SIG-M5 (cell line): ENCODE data around the gene SH3RF2.

Experiments
- DNase-seq: peaks from one replicate; lab custom pipeline; 2025; lab: John Stamatoyannopoulos, UW

SH3RF2 gene

GRCh38 chr5:145922059-145922458 is 14.3 kb upstream of the SH3RF2 start:
- no peak for DNase-seq

GRCh38 chr5:145923405-145923804 is 13.0 kb upstream of the SH3RF2 start:
- no peak for DNase-seq

- no peak for DNase-seq
These were observed 11.5 kb upstream of the SH3RF2 start for GRCh38 chr5:145924849-145925248.

GRCh38 chr5:145925353-145925752 is 11.0 kb upstream of the SH3RF2 start:
- no peak for DNase-seq

- DNase-seq: no peak
These were observed 10.6 kb upstream of the SH3RF2 start for GRCh38 chr5:145925803-145926202.

- no peak for DNase-seq
These were observed 4.7 kb upstream of the SH3RF2 start for GRCh38 chr5:145931718-145932117.

GRCh38 chr5:145934276-145934675 is 2.1 kb upstream of the SH3RF2 start:
- no peak for DNase-seq

GRCh38 chr5:145937432-145938250 is 1.3 kb downstream of the SH3RF2 start:
- DNase-seq: no peak

- no peak for DNase-seq
These were observed 2.6 kb downstream of the SH3RF2 start for GRCh38 chr5:145938776-145939539.

- no peak for DNase-seq
These were observed 3.2 kb downstream of the SH3RF2 start for GRCh38 chr5:145939540-145940065.

GRCh38 chr5:145941096-145941447 is 4.7 kb downstream of the SH3RF2 start:
- DNase-seq: no peak

- no peak for DNase-seq
These were observed 5.2 kb downstream of the SH3RF2 start for GRCh38 chr5:145941448-145942130.

- no peak for DNase-seq
These were observed 5.8 kb downstream of the SH3RF2 start for GRCh38 chr5:145942201-145942600.

- no peak for DNase-seq
These were observed 6.4 kb downstream of the SH3RF2 start for GRCh38 chr5:145942749-145943148.

GRCh38 chr5:145943674-145944121 is 7.3 kb downstream of the SH3RF2 start:
- DNase-seq: no peak

GRCh38 chr5:145944328-145944727 is 8.0 kb downstream of the SH3RF2 start:
- no peak for DNase-seq

- no peak for DNase-seq
These were observed 9.3 kb downstream of the SH3RF2 start for GRCh38 chr5:145945620-145946111.

- peak; percentile 44 for DNase-seq
These were observed 9.9 kb downstream of the SH3RF2 start for GRCh38 chr5:145946112-145946861.

- no peak for DNase-seq
These were observed 11.2 kb downstream of the SH3RF2 start for GRCh38 chr5:145947581-145947980.

- DNase-seq: no peak
These were observed 11.7 kb downstream of the SH3RF2 start for GRCh38 chr5:145948047-145948446.

- DNase-seq: no peak
These were observed 12.5 kb downstream of the SH3RF2 start for GRCh38 chr5:145948921-145949320.

- no peak for DNase-seq
These were observed 13.1 kb downstream of the SH3RF2 start for GRCh38 chr5:145949474-145949873.
